Neuronal stem cell (in vitro differentiated cells): ENCODE measurements around the gene ZSWIM6.

Source experiments
- DNase-seq: peaks from one replicate; pipeline ENCODE4 v3.0.0-alpha.2; 2013; ENCODE audit warnings: low spot score
- H2AFZ ChIP-seq: one replicate; pipeline ENCODE4 v1.6.1; 2013; ENCODE audit warnings: mild to moderate bottlenecking, low read length, inconsistent platforms
- H2AK5ac ChIP-seq: 2 replicates; pipeline ENCODE4 v1.6.1; 2013; ENCODE audit warnings: low read depth, mild to moderate bottlenecking, inconsistent platforms, low read length, moderate library complexity, mixed read lengths
- H2BK120ac ChIP-seq: 2 replicates; pipeline ENCODE4 v1.6.1; 2013; ENCODE audit warnings: low read depth, mild to moderate bottlenecking, inconsistent platforms, low read length, moderate library complexity, mixed read lengths
- H2BK12ac ChIP-seq: one replicate; pipeline ENCODE4 v1.6.1; 2013; ENCODE audit warnings: low read length, inconsistent platforms
- H2BK15ac ChIP-seq: 2 replicates; pipeline ENCODE4 v1.6.1; 2013; ENCODE audit warnings: mild to moderate bottlenecking, low read length, inconsistent platforms, mixed read lengths
- H2BK5ac ChIP-seq: one replicate; pipeline ENCODE4 v1.6.1; 2013; ENCODE audit warnings: inconsistent platforms, mild to moderate bottlenecking, low read length, moderate library complexity
- H3K14ac ChIP-seq: one replicate; pipeline ENCODE4 v1.6.1; 2013; ENCODE audit warnings: low read length, inconsistent platforms
- H3K18ac ChIP-seq: 2 replicates; pipeline ENCODE4 v1.6.1; 2013; ENCODE audit warnings: low read length, inconsistent platforms
- H3K23ac ChIP-seq: 2 replicates; pipeline ENCODE4 v1.6.1; 2013; ENCODE audit warnings: low read depth, mild to moderate bottlenecking, mixed read lengths, low read length, inconsistent platforms; ENCODE audit not compliant: poor library complexity
- H3K27ac ChIP-seq: replicated peaks from 3 replicates; pipeline ENCODE4 v1.5.1; 2013; ENCODE audit warnings: low read length, inconsistent platforms
- H3K27me3 ChIP-seq, 3 experiments: 2 replicates each; pipeline ENCODE4 v1.6.1; 2013; ENCODE audit warnings: low read length in 3 of 3, mild to moderate bottlenecking in 2 of 3, inconsistent platforms in 1 of 3, low read depth in 1 of 3, mixed read lengths in 1 of 3, moderate library complexity in 1 of 3; ENCODE audit not compliant: control insufficient read depth in 3 of 3, insufficient read depth in 3 of 3
- H3K36me3 ChIP-seq, 2 donors: replicated peaks in 1 of 2; 2 replicates each; pipeline ENCODE4 v1.6.1; 2013; ENCODE audit warnings: low read length in 2 of 2; ENCODE audit not compliant: control insufficient read depth in 2 of 2, insufficient read depth in 2 of 2
- H3K4ac ChIP-seq: 2 replicates; pipeline ENCODE4 v1.6.1; 2013; ENCODE audit warnings: inconsistent platforms, mild to moderate bottlenecking, low read length, moderate library complexity
- H3K4me1 ChIP-seq, 2 donors: 1 replicate in 1 of 2; 2 replicates in 1 of 2; pipeline ENCODE4 v1.6.1; 2013; ENCODE audit warnings: low read length in 2 of 2, low read depth in 1 of 2; ENCODE audit not compliant: control insufficient read depth in 2 of 2, insufficient read depth in 1 of 2
- H3K4me2 ChIP-seq: one replicate; pipeline ENCODE4 v1.6.1; 2013; ENCODE audit warnings: mild to moderate bottlenecking, low read length, inconsistent platforms; ENCODE audit not compliant: insufficient read depth, poor library complexity, severe bottlenecking
- H3K4me3 ChIP-seq, 2 donors: 2 replicates each; pipeline ENCODE4 v1.5.1; 2013; ENCODE audit warnings: low read length in 2 of 2, mild to moderate bottlenecking in 2 of 2, inconsistent platforms in 1 of 2, moderate library complexity in 1 of 2
- H3K79me1 ChIP-seq: one replicate; pipeline ENCODE4 v1.6.1; 2013; ENCODE audit warnings: low read depth, mild to moderate bottlenecking, inconsistent platforms, low read length, moderate library complexity
- H3K9ac ChIP-seq: one replicate; pipeline ENCODE4 v1.6.1; 2013; ENCODE audit warnings: mild to moderate bottlenecking, low read depth, low read length, inconsistent platforms; ENCODE audit not compliant: poor library complexity
- H3K9me3 ChIP-seq, 2 donors: replicated peaks in 1 of 2; 2 replicates each; pipeline versions ENCODE3 to v1.6.1; 2013; ENCODE audit warnings: low read length in 2 of 2, mild to moderate bottlenecking in 2 of 2, inconsistent platforms in 1 of 2, low read depth in 1 of 2, mixed read lengths in 1 of 2, moderate library complexity in 1 of 2; ENCODE audit not compliant: control insufficient read depth in 2 of 2, insufficient read depth in 1 of 2
- H4K8ac ChIP-seq: one replicate; pipeline ENCODE4 v1.6.1; 2013; ENCODE audit warnings: low read depth, mild to moderate bottlenecking, inconsistent platforms, low read length, moderate library complexity
- H4K91ac ChIP-seq: one replicate; pipeline ENCODE4 v1.6.1; 2013; ENCODE audit warnings: low read length, low read depth, mild to moderate bottlenecking, inconsistent platforms; ENCODE audit not compliant: poor library complexity
- WGBS, 2 donors: extraction: QIAGEN DNeasy Blood & Tissue Kit; methylation state at CpG; one replicate each; pipeline ENCODE4 v1.1.7; 2013; ENCODE audit warnings: missing lambda C conversion rate in 2 of 2, mixed read lengths in 1 of 2; ENCODE audit not compliant: insufficient read length in 2 of 2, insufficient replicate concordance in 1 of 2; ENCODE audit errors: extremely low coverage in 2 of 2; 5-methylcytosine and 5-hydroxymethylcytosine counted together

The ZSWIM6 gene

DNA sequence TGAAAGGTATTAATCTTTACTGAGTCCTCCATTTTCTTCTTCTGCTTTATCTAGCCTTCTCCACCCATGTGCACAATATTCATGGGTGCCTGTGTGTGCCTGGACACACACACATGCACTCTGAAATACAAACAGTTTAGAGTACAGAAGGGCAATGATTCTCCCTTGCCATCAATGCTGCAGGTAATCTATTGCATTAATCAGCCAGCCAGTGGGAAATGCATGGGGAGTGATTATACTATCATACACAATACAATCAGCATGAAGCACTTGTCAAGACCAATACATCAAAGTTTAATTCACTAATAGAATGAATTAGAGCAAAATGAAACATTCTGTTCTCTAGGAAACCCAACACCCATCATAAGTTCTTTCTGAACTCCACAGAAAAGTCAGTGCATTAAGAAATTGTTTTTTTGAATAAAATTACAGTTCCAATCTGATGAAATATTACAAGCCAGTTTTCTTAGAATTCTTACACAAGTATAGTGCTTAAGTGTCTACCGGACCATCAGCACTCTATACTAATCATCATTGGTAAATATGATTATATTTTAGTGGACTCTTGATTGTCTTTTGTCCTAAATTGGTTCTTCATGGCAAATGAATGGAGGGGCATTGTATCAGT, 172.2 kb downstream of the ZSWIM6 start:
- Histone ChIP-seq H2BK15ac (no peak overlapping the region), H3K4me3 (no peak overlapping the region), H3K9me3 (peaks cover 0 to 44% of the 10 kb centered on the region in 2 donors), H4K91ac (no peak overlapping the region), H3K4me1 (peaks cover 0 to 2% of the 10 kb centered on the region in 2 donors), H3K27ac (no peak overlapping the region), H2BK12ac (no peak overlapping the region), H3K23ac (no peak overlapping the region), H3K9ac (no peak overlapping the region), H3K4me2 (no peak overlapping the region), H2AK5ac (no peak overlapping the region), H3K27me3 (no peaks in the 10 kb centered on the region), H2AFZ (no peak overlapping the region), H3K18ac (no peak overlapping the region), H3K4ac (no peak overlapping the region), H2BK5ac (no peak overlapping the region), H3K14ac (no peak overlapping the region), H3K79me1 (peaks cover 3% of the 10 kb centered on the region), H3K36me3 (peaks cover under 1 to 96% of the 10 kb centered on the region in 2 donors), H4K8ac (no peak overlapping the region), H2BK120ac (no peak overlapping the region)
- no peak for DNase-seq
- whole genome bisulfite sequencing, 2 donors = no CpG with 5 or more reads among the region's 1 CpG

DNA sequence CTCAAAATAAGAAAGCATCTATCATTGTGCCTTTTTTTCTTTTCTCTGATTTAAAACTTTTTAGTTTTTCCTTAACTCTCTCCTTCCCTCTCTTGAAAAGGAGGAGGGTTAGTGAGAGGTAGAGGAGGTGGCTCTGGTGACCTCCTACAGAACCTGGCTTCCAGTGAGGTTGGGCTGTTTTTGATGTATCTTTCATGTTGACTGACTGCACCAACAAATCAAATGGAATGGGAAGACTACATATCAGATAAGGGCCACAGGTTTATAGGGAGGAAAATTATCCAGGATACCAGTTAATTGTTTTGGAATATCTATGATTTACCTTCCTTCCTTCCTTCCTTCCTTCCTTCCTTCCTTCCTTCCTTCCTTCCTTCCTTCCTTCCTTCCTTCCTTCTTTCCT, 173.2 kb downstream of the ZSWIM6 start:
- H2BK12ac ChIP-seq = no peak overlapping the region
- no peak overlapping the region for H3K23ac ChIP-seq
- peaks cover 2 to 96% of the 10 kb centered on the region in 2 donors for H3K36me3 ChIP-seq
- no peak overlapping the region for H3K9ac ChIP-seq
- no peak overlapping the region for H3K4me2 ChIP-seq
- H4K91ac ChIP-seq = no peak overlapping the region
- H3K27ac ChIP-seq = no peak overlapping the region
- H2BK5ac ChIP-seq = no peak overlapping the region
- H3K27me3 ChIP-seq = no peaks in the 10 kb centered on the region
- H3K4ac ChIP-seq = no peak overlapping the region
- H3K4me1 ChIP-seq = peaks cover 0 to 2% of the 10 kb centered on the region in 2 donors
- no peak overlapping the region for H3K14ac ChIP-seq
- H4K8ac ChIP-seq = no peak overlapping the region
- peaks cover 3% of the 10 kb centered on the region for H3K79me1 ChIP-seq
- no peak overlapping the region for H2BK15ac ChIP-seq
- no peak overlapping the region for H2AFZ ChIP-seq
- H3K9me3 ChIP-seq = peaks cover 0 to 42% of the 10 kb centered on the region in 2 donors
- no peak overlapping the region for H2BK120ac ChIP-seq
- no peak overlapping the region for H2AK5ac ChIP-seq
- no peak overlapping the region for H3K18ac ChIP-seq
- H3K4me3 ChIP-seq = no peak overlapping the region
- no peak for DNase-seq

DNA sequence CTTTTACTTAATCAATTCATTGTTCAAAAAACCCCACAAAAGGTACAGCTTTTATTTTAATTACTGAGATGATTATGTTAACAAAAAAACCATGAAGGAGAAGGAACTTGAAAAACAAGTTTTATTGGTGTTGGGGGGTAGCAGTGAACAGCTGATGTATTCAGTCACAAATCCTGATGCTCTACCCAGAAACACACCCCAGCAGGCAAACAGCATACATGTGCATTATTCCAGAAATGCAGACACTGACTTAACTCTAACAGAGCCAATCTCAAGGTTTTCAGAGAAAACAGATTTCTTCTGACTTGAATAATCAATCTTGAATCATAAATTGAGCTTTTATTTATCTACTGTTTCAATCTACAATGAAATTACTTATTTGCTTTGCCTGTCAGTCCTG, 175.2 kb downstream of the ZSWIM6 start:
- Histone ChIP-seq H2AFZ (no peak overlapping the region), H2BK5ac (no peak overlapping the region), H3K4ac (no peak overlapping the region), H3K79me1 (peaks cover 2% of the 10 kb centered on the region), H3K23ac (no peak overlapping the region), H3K27me3 (no peaks in the 10 kb centered on the region), H3K4me1 (no peaks in the 10 kb centered on the region), H4K8ac (no peak overlapping the region), H2AK5ac (no peak overlapping the region), H2BK15ac (no peak overlapping the region), H3K27ac (no peak overlapping the region), H3K9me3 (peaks cover 2 to 36% of the 10 kb centered on the region in 2 donors), H3K18ac (no peak overlapping the region), H2BK120ac (no peak overlapping the region), H3K14ac (no peak overlapping the region), H3K4me2 (no peak overlapping the region), H2BK12ac (no peak overlapping the region), H4K91ac (no peak overlapping the region), H3K36me3 (peaks cover 4 to 96% of the 10 kb centered on the region in 2 donors), H3K4me3 (no peak overlapping the region), H3K9ac (no peak overlapping the region)
- DNase-seq = no peak

DNA sequence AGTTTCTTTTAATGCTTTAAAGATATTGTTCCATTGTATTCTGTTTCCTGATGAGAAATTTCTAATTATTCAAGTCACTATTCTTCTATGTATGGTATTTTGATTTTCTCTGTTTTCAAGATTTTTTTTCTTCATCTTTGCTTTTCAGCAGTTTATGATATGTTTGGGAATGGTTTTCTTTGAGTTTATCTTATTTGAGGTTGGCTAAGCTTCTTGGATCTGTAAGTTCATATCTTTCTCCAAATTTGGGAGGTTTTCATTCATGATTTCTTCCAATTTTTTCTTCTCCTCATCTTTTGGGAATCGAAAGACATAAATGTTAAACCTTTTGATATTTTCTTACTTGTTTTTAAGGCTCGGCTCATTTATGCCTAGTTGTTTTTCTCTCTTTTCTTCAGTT, 184.9 kb downstream of the ZSWIM6 start:
- no peak overlapping the region for H2AFZ ChIP-seq
- no CpG with 5 or more reads among the region's 2 CpGs for WGBS, 2 donors
- H2BK15ac ChIP-seq = no peak overlapping the region
- H2BK12ac ChIP-seq = no peak overlapping the region
- H2BK120ac ChIP-seq = no peak overlapping the region
- peaks cover 0 to 45% of the 10 kb centered on the region in 2 donors for H3K9me3 ChIP-seq
- no peak overlapping the region for H2AK5ac ChIP-seq
- H4K8ac ChIP-seq = no peak overlapping the region
- peaks cover 0 to 62% of the 10 kb centered on the region in 2 donors for H3K36me3 ChIP-seq
- DNase-seq = no peak
- no peaks in the 10 kb centered on the region for H3K27me3 ChIP-seq
- no peak overlapping the region for H3K27ac ChIP-seq
- H4K91ac ChIP-seq = no peak overlapping the region
- no peak overlapping the region for H3K18ac ChIP-seq
- no peak overlapping the region for H3K4me3 ChIP-seq
- no peak overlapping the region for H3K9ac ChIP-seq
- peaks cover 2% of the 10 kb centered on the region in 2 donors for H3K4me1 ChIP-seq
- no peak overlapping the region for H3K4ac ChIP-seq
- H3K4me2 ChIP-seq = no peak overlapping the region
- no peak overlapping the region for H2BK5ac ChIP-seq
- H3K79me1 ChIP-seq = no peaks in the 10 kb centered on the region
- no peak overlapping the region for H3K14ac ChIP-seq
- no peak overlapping the region for H3K23ac ChIP-seq
